Measurements from ENCODE around the gene PTGS1.

The PTGS1 gene

DNA sequence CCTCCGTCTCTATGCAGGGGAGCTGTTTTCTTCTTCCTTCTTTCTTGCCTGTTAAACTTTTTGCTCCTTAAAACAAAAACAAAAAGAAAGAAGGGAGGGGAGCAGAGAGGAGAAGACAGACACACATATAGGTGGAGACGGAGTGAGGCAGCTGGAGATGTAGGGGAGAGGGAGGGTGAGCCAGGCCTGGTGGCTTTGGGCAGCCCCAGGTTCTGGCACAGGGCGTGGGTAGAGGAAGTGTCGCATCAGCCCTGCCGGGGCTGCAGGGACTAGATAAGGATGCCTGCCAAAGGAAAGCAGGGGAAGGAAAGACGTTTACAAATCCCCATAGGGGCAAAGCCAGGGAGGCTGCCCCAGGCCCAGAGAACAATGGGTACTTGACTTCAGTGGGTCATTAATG is 38.7 kb upstream of the PTGS1 start:
- Histone ChIP-seq H3K9me3 (replicated peaks; ENCODE audit: insufficient read depth, low read length) (no peaks in the 10 kb centered on the region), H3K79me2 (ENCODE audit: low read length) (no peaks in the 10 kb centered on the region), H3K4me3 (ENCODE audit: low read length) (no peak overlapping the region), H3K36me3 (replicated peaks; ENCODE audit: insufficient read depth, low read length) (no peaks in the 10 kb centered on the region), H3K4me1 (ENCODE audit: low read length) (peaks cover 4% of the 10 kb centered on the region; the same call in 1 of the 2 replicates), H3K27me3 (replicated peaks; ENCODE audit: insufficient read depth, low read length) (no peaks in the 10 kb centered on the region), H3K4me2 (ENCODE audit: low read depth, low read length) (no peak overlapping the region), H2AFZ (ENCODE audit: low read length) (no peak overlapping the region), H3F3A (ENCODE audit: insufficient read depth, low read length) (no peaks in the 10 kb centered on the region; the same call in 1 of the 2 replicates), H3K9me2 (replicated peaks; ENCODE audit: insufficient read depth, low read length) (no peaks in the 10 kb centered on the region), H4K20me1 (ENCODE audit: insufficient read depth, low read length) (no peaks in the 10 kb centered on the region), H3K27ac (ENCODE audit: low read length) (no peak overlapping the region), H3K9ac (ENCODE audit: low read length) (no peak overlapping the region)
- TF ChIP-seq CTCF (IDR thresholded peaks at IDR 0.05; ENCODE audit: low read length) (no peak), EZH2phosphoT487 (IDR thresholded peaks at IDR 0.05; ENCODE audit: low read length) (no peak), EZH2 (optimal IDR thresholded peaks at IDR 0.05; ENCODE audit: low read depth, low read length) (no peak)
- DNase-seq: no peak

GRCh38 chr9:122332644-122333043 is 38.2 kb upstream of the PTGS1 start:
- no peaks in the 10 kb centered on the region for H3K79me2 ChIP-seq (ENCODE audit: low read length)
- no peak for TF ChIP-seq EZH2phosphoT487 (IDR thresholded peaks at IDR 0.05; ENCODE audit: low read length)
- no peak for TF ChIP-seq EZH2 (optimal IDR thresholded peaks at IDR 0.05; ENCODE audit: low read depth, low read length)
- no peak for TF ChIP-seq CTCF (IDR thresholded peaks at IDR 0.05; ENCODE audit: low read length)
- H3F3A ChIP-seq (ENCODE audit: insufficient read depth, low read length): no peaks in the 10 kb centered on the region; the same call in 1 of the 2 replicates
- H3K36me3 ChIP-seq (replicated peaks; ENCODE audit: insufficient read depth, low read length): no peaks in the 10 kb centered on the region
- H2AFZ ChIP-seq (ENCODE audit: low read length): no peak overlapping the region
- H3K9me2 ChIP-seq (replicated peaks; ENCODE audit: insufficient read depth, low read length): no peaks in the 10 kb centered on the region
- no peak overlapping the region for H3K27ac ChIP-seq (ENCODE audit: low read length)
- no peak for DNase-seq
- no peaks in the 10 kb centered on the region for H4K20me1 ChIP-seq (ENCODE audit: insufficient read depth, low read length)
- no peak overlapping the region for H3K9ac ChIP-seq (ENCODE audit: low read length)
- no peaks in the 10 kb centered on the region for H3K9me3 ChIP-seq (replicated peaks; ENCODE audit: insufficient read depth, low read length)
- H3K27me3 ChIP-seq (replicated peaks; ENCODE audit: insufficient read depth, low read length): no peaks in the 10 kb centered on the region
- no peak overlapping the region for H3K4me3 ChIP-seq (ENCODE audit: low read length)
- no peak overlapping the region for H3K4me2 ChIP-seq (ENCODE audit: low read depth, low read length)
- H3K4me1 ChIP-seq (ENCODE audit: low read length): no peaks in the 10 kb centered on the region

GRCh38 chr9:122333169-122333808 is 37.5 kb upstream of the PTGS1 start:
- Histone ChIP-seq H3K9me2 (replicated peaks; ENCODE audit: insufficient read depth, low read length) (no peaks in the 10 kb centered on the region), H3K27me3 (replicated peaks; ENCODE audit: insufficient read depth, low read length) (no peaks in the 10 kb centered on the region), H3K4me1 (ENCODE audit: low read length) (no peaks in the 10 kb centered on the region), H4K20me1 (ENCODE audit: insufficient read depth, low read length) (no peaks in the 10 kb centered on the region), H3K9me3 (replicated peaks; ENCODE audit: insufficient read depth, low read length) (no peaks in the 10 kb centered on the region), H3K36me3 (replicated peaks; ENCODE audit: insufficient read depth, low read length) (no peaks in the 10 kb centered on the region), H3F3A (ENCODE audit: insufficient read depth, low read length) (no peaks in the 10 kb centered on the region; the same call in 1 of the 2 replicates), H3K4me3 (ENCODE audit: low read length) (no peak overlapping the region), H3K79me2 (ENCODE audit: low read length) (no peaks in the 10 kb centered on the region), H3K9ac (ENCODE audit: low read length) (no peak overlapping the region), H3K27ac (ENCODE audit: low read length) (no peak overlapping the region), H3K4me2 (ENCODE audit: low read depth, low read length) (no peak overlapping the region), H2AFZ (ENCODE audit: low read length) (no peak overlapping the region)
- no peak for TF ChIP-seq CTCF (IDR thresholded peaks at IDR 0.05; ENCODE audit: low read length)
- no peak for TF ChIP-seq EZH2 (optimal IDR thresholded peaks at IDR 0.05; ENCODE audit: low read depth, low read length)
- no peak for TF ChIP-seq EZH2phosphoT487 (IDR thresholded peaks at IDR 0.05; ENCODE audit: low read length)
- no peak for DNase-seq

Data from MM.1S (cell line).